ENCODE measurements around the gene MANF. TPM values are rescaled to one million over a fixed set of nuclear protein-coding genes. Genes with fewer than 3 reads are reported as not detected.
A peak's percentile ranks its signal among the peaks of the same experiment; 100 is the strongest.

MANF gene
- total and polyA plus RNA-seq, 2 of the 13 experiments (the other 11 are each of a cell fraction or from before 2014, with no cell fraction given), result 55.4 to 269 TPM

DNA sequence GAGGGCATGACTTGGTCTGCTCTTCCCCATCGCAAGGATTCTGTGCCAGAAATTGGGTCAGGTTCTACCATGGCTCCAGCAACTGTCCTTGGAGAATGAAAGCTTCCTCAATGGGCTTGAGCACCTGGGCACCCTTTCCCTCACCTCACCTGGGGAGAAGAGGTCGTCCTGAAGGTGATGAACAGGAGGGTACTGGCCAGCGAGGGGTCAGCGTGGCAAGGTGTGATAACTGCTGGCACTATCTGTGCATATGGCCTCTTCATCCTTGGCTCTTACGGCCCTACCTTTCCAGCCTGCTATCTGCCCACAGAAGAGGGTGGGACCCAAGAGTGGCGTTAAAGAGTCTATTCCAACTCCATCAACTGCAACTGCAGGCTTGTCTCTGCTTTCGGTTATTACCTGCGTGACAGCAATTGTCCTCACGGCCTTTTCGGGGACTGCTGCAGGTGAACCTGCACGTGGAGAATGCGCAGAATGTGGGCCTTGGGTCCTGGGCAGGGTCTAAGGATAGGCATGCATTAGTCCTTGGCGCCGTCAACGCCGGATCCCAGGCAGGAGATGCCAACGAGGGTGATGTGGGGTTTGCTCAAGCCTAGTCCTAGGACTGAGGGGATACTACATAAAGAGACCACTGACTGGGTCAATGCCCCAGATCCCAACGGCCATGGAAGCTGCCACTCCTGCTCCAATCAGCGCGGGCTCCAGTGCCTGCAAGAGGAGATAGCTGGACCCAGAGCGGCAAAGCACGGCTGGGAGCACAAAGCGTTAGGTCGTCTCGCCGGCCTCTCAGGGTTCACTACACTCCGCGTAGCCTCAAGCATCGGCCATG, 5.4 kb downstream of the MANF start (continued):
- TF ChIP-seq ZNF329 (CRISPR knock-in tag; IDR thresholded peaks at IDR 0.05; ENCODE audit: low read depth) (no peak), NCOA1 (CRISPR knock-in tag; IDR thresholded peaks at IDR 0.05) (no peak; the same call in 1 of the 2 replicates), ZNF253 (CRISPR knock-in tag; IDR thresholded peaks at IDR 0.05; ENCODE audit: borderline replicate concordance) (0 out of 2 replicates have a peak, but pooled peaks have one; percentile 2), NFKB2 (CRISPR knock-in tag; IDR thresholded peaks at IDR 0.05; ENCODE audit: borderline replicate concordance) (peak; percentile 20; the same call in 1 of the 2 replicates), REL (CRISPR knock-in tag; conservative IDR thresholded peaks at IDR 0.05) (0 out of 2 replicates have a peak, but pooled peaks have one; percentile 34), ZBTB20 (CRISPR knock-in tag; IDR thresholded peaks at IDR 0.05; ENCODE audit: borderline replicate concordance, low read depth) (peak; percentile 36; the same call in 1 of the 2 replicates), FIP1L1 (IDR thresholded peaks at IDR 0.05; ENCODE audit: borderline replicate concordance, insufficient read depth, low read depth, low read length) (peak; percentile 86; the same call in 1 of the 2 replicates), TCF7 (IDR thresholded peaks at IDR 0.05; ENCODE audit: low read depth) (no peak), RNF2 (conservative IDR thresholded peaks at IDR 0.05; ENCODE audit: low read depth) (no peak), U2AF1 (optimal IDR thresholded peaks at IDR 0.05; ENCODE audit: low read depth, low read length) (peak; percentile 20), ZNF569 (CRISPR knock-in tag; IDR thresholded peaks at IDR 0.05; ENCODE audit: borderline replicate concordance) (no peak), ZNF75D (CRISPR knock-in tag; IDR thresholded peaks at IDR 0.05; ENCODE audit: borderline replicate concordance) (0 out of 2 replicates have a peak, but pooled peaks have one; percentile 47), ZSCAN22 (CRISPR knock-in tag; IDR thresholded peaks at IDR 0.05) (no peak), PPARG (CRISPR knock-in tag; conservative IDR thresholded peaks at IDR 0.05) (no peak)

All from HepG2 (cell line).